ENCODE data around the gene C7orf33. TPM values are rescaled to one million over a fixed set of nuclear protein-coding genes. Genes with fewer than 3 reads are reported as not detected.

Gene C7orf33
- total RNA-seq, 5 donors from 2014 or later (not counting 1 experiment from before 2014, with no cell fraction given) = not detected

DNA sequence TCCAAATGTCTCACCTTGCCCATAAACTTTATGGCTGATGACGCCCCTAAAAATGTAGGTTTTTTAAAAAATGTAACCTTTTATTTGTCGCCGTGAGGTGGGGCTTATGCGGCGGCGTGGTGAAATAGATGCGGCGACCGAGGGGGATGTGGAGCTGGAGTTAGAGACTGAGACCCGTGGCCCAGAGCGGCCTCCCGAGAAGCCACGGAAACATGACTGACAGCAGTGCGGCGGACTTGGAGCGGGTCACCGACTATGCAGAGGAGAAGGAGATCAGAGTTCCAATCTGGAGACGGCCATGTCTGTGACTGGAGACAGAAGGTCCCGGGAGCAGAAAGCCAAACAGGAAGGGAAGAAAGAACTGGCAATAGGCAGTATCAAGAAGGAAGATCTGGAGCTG, 46.5 kb downstream of the C7orf33 start:
- no peak overlapping the region for H3K27ac Mint-ChIP-seq
- peaks cover 11 to 12% (median 12%) of the 10 kb centered on the region in 3 donors for H3K4me1 Mint-ChIP-seq
- CTCF ChIA-PET = no interaction called here
- peaks cover 0 to 2% of the 10 kb centered on the region in 2 donors for H3K27me3 Mint-ChIP-seq
- DNase-seq (no peak), ATAC-seq (replicated peaks in 1 of 4) (no peak)
- Histone ChIP-seq H3K4me3 (ENCODE audit: control insufficient read depth in 1 of 2, extremely low read depth in 1 of 2, low read length in 1 of 2) (no peak overlapping the region), H3K9me3 (no peaks in the 10 kb centered on the region), H3K27me3 (replicated peaks in 1 of 2; ENCODE audit: control insufficient read depth in 2 of 2, extremely low read depth in 1 of 2, insufficient read depth in 2 of 2, low read length in 1 of 2) (peaks cover 0 to 18% of the 10 kb centered on the region in 2 experiments), H3K27ac (ENCODE audit: low read length) (no peak overlapping the region), H3K36me3 (ENCODE audit: control insufficient read depth in 2 of 2, extremely low read depth in 1 of 2, insufficient read depth in 1 of 2, low read length in 1 of 2) (no peaks in the 10 kb centered on the region), H3K4me1 (ENCODE audit: control insufficient read depth in 1 of 2, extremely low read depth in 1 of 2, insufficient read depth in 2 of 2, low read length in 2 of 2) (peaks cover 4 to 6% of the 10 kb centered on the region in 2 experiments)
- no peak overlapping the region for H3K4me3 Mint-ChIP-seq
- no peaks in the 10 kb centered on the region for H3K36me3 Mint-ChIP-seq
- H3K9me3 Mint-ChIP-seq = peaks cover 0 to 8% (median 0%) of the 10 kb centered on the region in 3 donors
- POLR2A ChIA-PET = no interaction called here
- 98% methylated on average over 18 of the region's 19 CpGs for WGBS (ENCODE audit: insufficient coverage)

- Histone ChIP-seq H3K36me3 (ENCODE audit: control insufficient read depth in 2 of 2, extremely low read depth in 1 of 2, insufficient read depth in 1 of 2, low read length in 1 of 2) (no peaks in the 10 kb centered on the region), H3K4me3 (ENCODE audit: control insufficient read depth in 1 of 2, extremely low read depth in 1 of 2, low read length in 1 of 2) (no peak overlapping the region), H3K9me3 (no peaks in the 10 kb centered on the region), H3K4me1 (ENCODE audit: control insufficient read depth in 1 of 2, extremely low read depth in 1 of 2, insufficient read depth in 2 of 2, low read length in 2 of 2) (no peaks in the 10 kb centered on the region), H3K27me3 (replicated peaks in 1 of 2; ENCODE audit: control insufficient read depth in 2 of 2, extremely low read depth in 1 of 2, insufficient read depth in 2 of 2, low read length in 1 of 2) (peaks cover 0 to 20% of the 10 kb centered on the region in 2 experiments), H3K27ac (ENCODE audit: low read length) (no peak overlapping the region)
- Mint-ChIP-seq H3K9me3 (no peaks in the 10 kb centered on the region), H3K36me3 (no peaks in the 10 kb centered on the region), H3K4me1 (no peaks in the 10 kb centered on the region), H3K27me3 (peaks cover 5 to 11% of the 10 kb centered on the region in 2 donors), H3K27ac (no peak overlapping the region), H3K4me3 (no peak overlapping the region)
- DNase-seq = no peak
- WGBS (ENCODE audit: insufficient coverage) = 79% methylated on average over 2 of the region's 2 CpGs
- ATAC-seq (replicated peaks in 1 of 4) = no peak
- CTCF ChIA-PET = interaction anchor here in 1 of 2 donors (0.6 kb wide), 1 partner anchor 58 kb away, joined by 3 read pairs; no protein-coding TSS in a partner anchor
- POLR2A ChIA-PET = no interaction called here
Measured at GRCh38 chr7:148645898-148646297, 55.3 kb downstream of the C7orf33 start.

DNA sequence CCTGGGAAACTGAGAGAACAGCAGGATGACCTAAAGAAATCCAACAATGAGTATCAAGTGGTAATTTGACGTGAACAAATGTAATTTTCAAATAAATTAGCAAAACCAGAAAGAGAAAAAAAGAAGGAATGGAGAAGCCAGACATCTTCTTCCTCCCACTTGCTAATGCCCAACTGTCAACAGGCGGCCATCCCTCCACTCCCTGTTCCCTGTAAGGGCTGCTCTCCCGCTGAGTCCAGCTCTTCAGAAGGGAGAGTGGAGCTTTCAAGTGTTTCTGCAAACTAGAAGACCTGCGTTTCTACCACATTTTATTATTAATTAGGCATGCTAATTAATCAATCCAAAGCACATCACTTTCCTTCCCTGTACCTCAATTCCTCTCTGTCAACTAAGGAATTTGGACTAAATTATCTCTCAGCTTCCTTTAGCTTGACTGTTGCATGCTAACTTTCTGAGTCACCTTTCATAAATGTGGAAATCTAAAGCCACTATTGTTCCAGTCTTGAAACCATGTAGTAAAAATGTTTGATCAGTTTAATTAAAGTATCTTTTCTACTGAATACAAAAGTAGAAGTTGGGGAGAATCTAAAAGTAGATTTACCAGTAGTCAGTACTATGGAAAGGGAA, 59.8 kb downstream of the C7orf33 start:
- no peak for ATAC-seq (replicated peaks in 1 of 4)
- no peaks in the 10 kb centered on the region for H3K9me3 Mint-ChIP-seq
- H3K36me3 Mint-ChIP-seq = no peaks in the 10 kb centered on the region
- ChIA-PET POLR2A (no interaction called here), CTCF (no interaction called here)
- H3K9me3 ChIP-seq = no peaks in the 10 kb centered on the region
- H3K4me3 ChIP-seq (ENCODE audit: control insufficient read depth in 1 of 2, extremely low read depth in 1 of 2, low read length in 1 of 2) = no peak overlapping the region
- H3K27me3 ChIP-seq (replicated peaks in 1 of 2; ENCODE audit: control insufficient read depth in 2 of 2, extremely low read depth in 1 of 2, insufficient read depth in 2 of 2, low read length in 1 of 2) = peaks cover 0 to under 1% of the 10 kb centered on the region in 2 experiments
- no peaks in the 10 kb centered on the region for H3K4me1 Mint-ChIP-seq
- DNase-seq = no peak
- 83% methylated on average over 1 of the region's 4 CpGs for WGBS (ENCODE audit: insufficient coverage)
- no peak overlapping the region for H3K27ac ChIP-seq (ENCODE audit: low read length)
- H3K4me3 Mint-ChIP-seq = no peak overlapping the region
- no peaks in the 10 kb centered on the region for H3K4me1 ChIP-seq (ENCODE audit: control insufficient read depth in 1 of 2, extremely low read depth in 1 of 2, insufficient read depth in 2 of 2, low read length in 2 of 2)
- no peak overlapping the region for H3K27ac Mint-ChIP-seq
- no peaks in the 10 kb centered on the region for H3K36me3 ChIP-seq (ENCODE audit: control insufficient read depth in 2 of 2, extremely low read depth in 1 of 2, insufficient read depth in 1 of 2, low read length in 1 of 2)
- H3K27me3 Mint-ChIP-seq = peaks cover 2 to 7% of the 10 kb centered on the region in 2 donors

DNA sequence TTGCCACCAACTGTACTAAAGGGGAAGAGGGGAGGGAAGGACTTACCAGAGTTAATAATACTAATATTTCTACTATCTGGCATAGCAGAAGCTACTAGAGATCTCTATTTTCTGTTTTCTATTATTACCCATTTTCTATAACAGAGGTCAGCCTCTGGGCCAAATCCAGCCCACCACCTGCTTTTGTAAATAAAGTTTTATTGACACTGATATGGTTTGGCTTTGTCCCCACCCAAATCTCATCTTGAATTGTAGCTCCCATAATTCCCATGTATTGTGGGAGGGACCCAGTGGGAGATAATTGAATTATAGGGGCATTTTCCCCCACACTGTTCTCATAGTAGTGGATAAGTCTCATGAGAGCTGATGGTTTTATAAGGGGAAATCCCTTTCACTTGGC, 62.2 kb downstream of the C7orf33 start:
- Histone ChIP-seq H3K36me3 (ENCODE audit: control insufficient read depth in 2 of 2, extremely low read depth in 1 of 2, insufficient read depth in 1 of 2, low read length in 1 of 2) (no peaks in the 10 kb centered on the region), H3K4me1 (ENCODE audit: control insufficient read depth in 1 of 2, extremely low read depth in 1 of 2, insufficient read depth in 2 of 2, low read length in 2 of 2) (no peaks in the 10 kb centered on the region), H3K4me3 (ENCODE audit: control insufficient read depth in 1 of 2, extremely low read depth in 1 of 2, low read length in 1 of 2) (no peak overlapping the region), H3K27ac (ENCODE audit: low read length) (no peak overlapping the region), H3K27me3 (replicated peaks in 1 of 2; ENCODE audit: control insufficient read depth in 2 of 2, extremely low read depth in 1 of 2, insufficient read depth in 2 of 2, low read length in 1 of 2) (no peaks in the 10 kb centered on the region), H3K9me3 (no peaks in the 10 kb centered on the region)
- H3K9me3 Mint-ChIP-seq = no peaks in the 10 kb centered on the region
- peaks cover 0 to 2% of the 10 kb centered on the region in 2 donors for H3K27me3 Mint-ChIP-seq
- H3K4me3 Mint-ChIP-seq = no peak overlapping the region
- CTCF ChIA-PET = no interaction called here
- ATAC-seq (replicated peaks in 1 of 4) = no peak
- no peaks in the 10 kb centered on the region for H3K4me1 Mint-ChIP-seq
- no peak for DNase-seq
- H3K36me3 Mint-ChIP-seq = no peaks in the 10 kb centered on the region
- POLR2A ChIA-PET = interaction anchor here in 1 of 2 donors (0.6 kb wide), 1 partner anchor 70 kb away, joined by 4 read pairs; no protein-coding TSS in a partner anchor
- no peak overlapping the region for H3K27ac Mint-ChIP-seq

DNA sequence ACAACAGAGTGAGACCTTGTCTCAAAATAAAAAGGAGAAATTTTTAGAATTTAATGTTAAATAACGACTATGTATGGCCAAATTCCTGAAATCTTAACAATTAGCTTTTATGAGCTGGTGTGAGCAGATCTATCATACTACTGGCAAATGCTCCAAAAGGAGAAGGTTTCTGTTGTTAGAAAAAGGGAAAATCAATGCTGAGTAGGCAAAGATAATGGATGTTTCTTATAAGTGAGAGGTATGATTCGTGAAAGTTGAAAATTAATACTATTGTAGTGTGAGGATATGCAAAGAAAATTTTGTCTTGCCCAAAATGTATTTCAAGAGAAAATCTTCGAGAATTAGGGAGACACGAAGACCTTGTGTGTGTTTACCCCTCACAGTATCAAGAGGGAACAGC, 67.4 kb downstream of the C7orf33 start:
- no peaks in the 10 kb centered on the region for H3K9me3 ChIP-seq
- 86% methylated on average over 1 of the region's 4 CpGs for WGBS (ENCODE audit: insufficient coverage)
- Mint-ChIP-seq H3K4me3 (no peak overlapping the region), H3K4me1 (peaks cover 0 to 4% (median 2%) of the 10 kb centered on the region in 3 donors), H3K36me3 (no peaks in the 10 kb centered on the region), H3K27ac (no peak overlapping the region), H3K27me3 (no peaks in the 10 kb centered on the region), H3K9me3 (no peaks in the 10 kb centered on the region)
- POLR2A ChIA-PET = no interaction called here
- no peaks in the 10 kb centered on the region for H3K4me1 ChIP-seq (ENCODE audit: control insufficient read depth in 1 of 2, extremely low read depth in 1 of 2, insufficient read depth in 2 of 2, low read length in 2 of 2)
- H3K27me3 ChIP-seq (replicated peaks in 1 of 2; ENCODE audit: control insufficient read depth in 2 of 2, extremely low read depth in 1 of 2, insufficient read depth in 2 of 2, low read length in 1 of 2) = no peaks in the 10 kb centered on the region
- DNase-seq (no peak), ATAC-seq (replicated peaks in 1 of 4) (no peak)
- CTCF ChIA-PET = no interaction called here
- H3K36me3 ChIP-seq (ENCODE audit: control insufficient read depth in 2 of 2, extremely low read depth in 1 of 2, insufficient read depth in 1 of 2, low read length in 1 of 2) = no peaks in the 10 kb centered on the region
- H3K4me3 ChIP-seq (ENCODE audit: control insufficient read depth in 1 of 2, extremely low read depth in 1 of 2, low read length in 1 of 2) = no peak overlapping the region
- no peak overlapping the region for H3K27ac ChIP-seq (ENCODE audit: low read length)

GRCh38 chr7:148661471-148661870, 70.9 kb downstream of the C7orf33 start:
- Histone ChIP-seq H3K36me3 (ENCODE audit: control insufficient read depth in 2 of 2, extremely low read depth in 1 of 2, insufficient read depth in 1 of 2, low read length in 1 of 2) (no peaks in the 10 kb centered on the region), H3K4me3 (ENCODE audit: control insufficient read depth in 1 of 2, extremely low read depth in 1 of 2, low read length in 1 of 2) (no peak overlapping the region), H3K27ac (ENCODE audit: low read length) (no peak overlapping the region), H3K9me3 (no peaks in the 10 kb centered on the region), H3K4me1 (ENCODE audit: control insufficient read depth in 1 of 2, extremely low read depth in 1 of 2, insufficient read depth in 2 of 2, low read length in 2 of 2) (no peaks in the 10 kb centered on the region), H3K27me3 (replicated peaks in 1 of 2; ENCODE audit: control insufficient read depth in 2 of 2, extremely low read depth in 1 of 2, insufficient read depth in 2 of 2, low read length in 1 of 2) (no peaks in the 10 kb centered on the region)
- H3K27me3 Mint-ChIP-seq = no peaks in the 10 kb centered on the region
- 37% methylated on average over 2 of the region's 2 CpGs for WGBS (ENCODE audit: insufficient coverage)
- H3K27ac Mint-ChIP-seq = no peak overlapping the region
- no peak overlapping the region for H3K4me3 Mint-ChIP-seq
- ATAC-seq (replicated peaks in 1 of 4) (no peak), DNase-seq (no peak)
- POLR2A ChIA-PET = no interaction called here
- CTCF ChIA-PET = no interaction called here
- no peaks in the 10 kb centered on the region for H3K9me3 Mint-ChIP-seq
- peaks cover 0 to 4% (median 2%) of the 10 kb centered on the region in 3 donors for H3K4me1 Mint-ChIP-seq
- no peaks in the 10 kb centered on the region for H3K36me3 Mint-ChIP-seq

- Histone ChIP-seq H3K4me1 (ENCODE audit: control insufficient read depth in 1 of 2, extremely low read depth in 1 of 2, insufficient read depth in 2 of 2, low read length in 2 of 2) (no peaks in the 10 kb centered on the region), H3K36me3 (ENCODE audit: control insufficient read depth in 2 of 2, extremely low read depth in 1 of 2, insufficient read depth in 1 of 2, low read length in 1 of 2) (no peaks in the 10 kb centered on the region), H3K27me3 (replicated peaks in 1 of 2; ENCODE audit: control insufficient read depth in 2 of 2, extremely low read depth in 1 of 2, insufficient read depth in 2 of 2, low read length in 1 of 2) (no peaks in the 10 kb centered on the region), H3K27ac (ENCODE audit: low read length) (no peak overlapping the region), H3K4me3 (ENCODE audit: control insufficient read depth in 1 of 2, extremely low read depth in 1 of 2, low read length in 1 of 2) (no peak overlapping the region), H3K9me3 (no peaks in the 10 kb centered on the region)
- CTCF ChIA-PET = no interaction called here
- WGBS (ENCODE audit: insufficient coverage) = 83% methylated on average over 2 of the region's 3 CpGs
- Mint-ChIP-seq H3K27ac (no peak overlapping the region), H3K36me3 (no peaks in the 10 kb centered on the region), H3K4me3 (no peak overlapping the region), H3K9me3 (no peaks in the 10 kb centered on the region), H3K4me1 (peaks cover under 1 to 4% (median 2%) of the 10 kb centered on the region in 3 donors), H3K27me3 (no peaks in the 10 kb centered on the region)
- no peak for ATAC-seq (replicated peaks in 1 of 4)
- POLR2A ChIA-PET = no interaction called here
- no peak for DNase-seq
Measured at GRCh38 chr7:148662646-148663045, 72.1 kb downstream of the C7orf33 start.

Measured in T-cell (primary cell).